HG02943 (cell line): ENCODE data around the gene SACM1L.
"Not testable (repeated sequence)": the region's sequence is repeated elsewhere in the genome, so short reads cannot be mapped to it uniquely, and the experiment has no call there.

ENCODE experiments used
- ATAC-seq: cut with Tn5 transposase; IDR thresholded peaks from one replicate; pipeline ENCODE4 v1.9.1; 2021; ENCODE audit warnings: mild to moderate bottlenecking, low read depth, moderate library complexity; ENCODE audit not compliant: unreplicated experiment

SACM1L gene

DNA sequence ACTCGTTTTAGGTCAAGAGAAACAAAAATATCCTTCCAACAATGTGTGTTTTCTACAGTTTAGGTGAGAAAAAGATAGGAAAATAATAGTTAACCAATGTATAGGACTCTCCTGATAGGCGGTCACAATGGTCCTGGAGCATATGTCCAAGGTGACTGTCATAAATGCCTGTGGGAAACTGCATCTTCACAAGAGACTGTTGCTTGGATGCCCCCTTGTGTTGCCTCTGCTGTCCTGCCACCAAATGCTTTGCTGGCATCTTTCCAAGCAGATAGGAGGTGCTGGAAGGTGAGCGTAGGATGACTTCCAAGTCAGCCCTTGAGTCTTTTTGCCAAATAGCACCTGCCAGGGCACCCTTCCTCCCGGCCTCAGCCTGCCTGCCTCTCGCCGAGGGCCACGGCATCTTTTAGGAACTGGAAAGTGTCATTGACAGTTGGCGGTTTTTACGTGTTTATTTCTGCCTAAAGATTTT lies 24.1 kb upstream of the SACM1L start:
- no peak for ATAC-seq

DNA sequence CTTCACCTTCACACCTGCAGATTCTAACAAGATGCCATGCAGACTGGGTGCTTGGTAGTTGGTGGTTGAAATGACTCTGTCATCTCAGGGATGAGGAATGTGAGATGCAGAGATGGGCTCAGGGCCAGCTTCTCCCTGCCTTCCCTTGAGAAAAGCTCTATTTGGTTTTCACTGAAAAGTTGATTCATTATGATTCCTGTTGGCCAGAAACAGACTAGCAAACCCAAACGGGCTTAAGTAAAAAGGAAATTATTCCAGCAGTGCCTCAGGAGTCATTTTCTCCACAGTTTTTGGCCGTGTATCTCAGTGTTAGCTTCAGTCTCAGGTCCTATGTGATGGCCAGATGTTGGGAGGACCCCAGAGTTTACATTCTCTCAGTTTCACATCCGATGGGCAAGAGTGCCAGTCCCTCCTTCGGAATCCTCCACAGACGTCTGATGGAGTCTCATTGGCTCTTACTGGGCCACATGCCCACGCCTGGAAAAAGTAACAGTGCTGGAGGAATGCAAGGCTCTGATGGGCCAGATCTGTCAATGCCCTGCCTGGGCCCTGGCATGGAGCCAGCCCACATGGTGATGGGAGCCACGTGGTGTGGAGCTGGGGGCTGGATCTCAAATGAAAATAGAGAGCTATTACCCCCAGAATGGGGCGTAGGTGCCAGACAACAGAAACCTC lies 22.3 kb upstream of the SACM1L start:
- no peak for ATAC-seq

- ATAC-seq = no peak
These were observed 21.6 kb upstream of the SACM1L start for GRCh38 chr3:45667569-45667934.

DNA sequence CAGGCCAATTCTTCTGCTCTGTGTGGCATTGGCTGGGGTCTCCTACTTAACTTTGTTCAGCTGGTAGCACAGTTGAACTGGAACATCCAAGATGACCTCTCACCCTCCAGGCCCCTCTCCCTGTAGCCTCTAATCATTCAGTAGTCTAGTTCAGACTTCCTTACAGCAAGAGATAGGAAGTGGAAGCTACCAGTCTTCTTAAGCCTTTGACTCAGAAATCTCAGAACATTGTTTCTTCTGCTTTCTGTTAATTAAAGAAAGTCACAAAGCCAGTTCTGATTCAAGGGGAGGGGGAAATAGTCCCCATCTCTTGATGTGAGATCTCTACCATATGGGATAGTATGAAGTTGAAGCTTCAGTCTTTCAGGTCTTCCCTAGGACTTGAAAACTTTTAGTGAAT lies 18.8 kb upstream of the SACM1L start:
- ATAC-seq = no peak

DNA sequence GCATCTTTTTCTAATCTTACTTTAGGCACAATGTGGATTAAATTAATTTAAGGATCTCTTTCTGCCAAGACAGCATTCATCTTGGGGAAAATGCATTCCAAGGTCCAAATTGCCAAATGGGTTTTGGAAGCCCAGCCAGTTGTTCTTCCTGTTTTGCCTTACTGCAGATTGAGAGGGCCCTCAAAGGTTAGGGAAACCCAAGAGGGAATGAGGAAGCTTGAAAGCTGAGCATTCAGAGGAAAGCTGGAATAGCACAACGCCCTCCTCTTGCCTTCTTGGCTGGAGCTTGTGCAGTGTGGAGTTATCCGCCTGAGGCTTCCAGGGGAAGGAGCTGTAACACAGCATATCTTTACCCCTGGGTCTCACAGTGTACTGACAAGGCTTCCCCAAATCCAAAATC lies 18.2 kb upstream of the SACM1L start:
- ATAC-seq = no peak

DNA sequence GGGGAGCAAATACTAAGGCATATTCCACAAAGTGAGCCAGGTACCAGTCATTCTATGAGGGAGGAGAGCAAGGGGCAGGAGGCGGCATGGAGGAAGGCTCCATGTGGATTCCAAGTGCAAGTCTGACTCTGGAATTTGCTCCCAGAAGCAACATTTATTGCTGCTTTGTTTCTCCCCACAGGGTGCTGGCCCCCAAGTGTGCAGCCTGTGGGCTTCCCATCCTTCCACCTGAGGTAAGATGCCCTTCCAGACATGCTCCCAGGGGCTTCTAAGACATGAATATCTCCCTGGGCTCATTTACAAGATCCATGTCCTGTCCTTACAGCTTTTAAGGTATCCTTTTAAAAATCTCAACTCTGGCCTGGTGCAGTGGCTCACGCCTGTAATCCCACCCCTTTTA lies 15.9 kb upstream of the SACM1L start:
- ATAC-seq = no peak

- ATAC-seq = no peak
These were observed 12.7 kb upstream of the SACM1L start for GRCh38 chr3:45676325-45677032.

DNA sequence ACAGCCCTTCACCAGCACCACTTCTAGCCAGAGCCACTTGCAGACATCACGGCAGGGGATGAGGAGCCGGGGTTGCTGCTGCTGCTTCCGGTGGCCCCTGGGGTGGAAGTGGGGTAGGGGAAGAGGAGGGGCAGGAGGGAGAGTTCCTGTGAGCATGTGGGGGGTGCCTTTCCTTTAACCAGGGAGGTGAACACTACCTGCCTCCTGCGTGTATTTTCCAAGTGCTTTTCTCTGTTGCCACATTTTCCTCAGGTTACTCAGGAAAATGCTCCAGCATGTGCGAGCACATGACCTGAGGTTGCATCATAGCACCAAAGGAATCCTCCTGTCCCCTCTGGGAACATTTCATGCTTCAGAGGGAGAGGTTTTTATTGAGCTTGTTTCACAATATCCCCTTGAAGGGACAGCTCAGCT lies 12.2 kb upstream of the SACM1L start:
- ATAC-seq = no peak

- no peak for ATAC-seq
These were observed 11.4 kb upstream of the SACM1L start for GRCh38 chr3:45677841-45678240.

DNA sequence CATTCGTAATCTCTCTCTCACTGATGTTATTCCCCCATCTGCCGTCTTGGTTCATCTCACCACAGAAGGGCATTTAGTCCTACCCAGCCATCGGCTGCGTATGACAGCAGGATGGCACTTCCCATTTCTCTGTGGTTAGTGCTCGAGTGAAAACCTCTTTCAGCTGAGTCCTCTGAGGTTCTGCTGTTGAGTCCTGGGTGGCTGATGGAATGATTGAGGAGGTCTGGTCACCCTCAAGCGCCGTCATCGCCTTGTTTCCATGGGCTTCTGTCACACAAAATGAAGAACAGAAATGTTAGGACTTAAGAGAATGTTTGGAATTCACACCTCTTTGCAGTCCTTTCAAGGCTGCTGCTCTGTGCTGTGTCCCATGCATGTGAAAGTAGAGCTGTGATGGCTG lies 9.4 kb upstream of the SACM1L start:
- ATAC-seq = no peak

GRCh38 chr3:45681221-45681620 lies 8.0 kb upstream of the SACM1L start:
- no peak for ATAC-seq

DNA sequence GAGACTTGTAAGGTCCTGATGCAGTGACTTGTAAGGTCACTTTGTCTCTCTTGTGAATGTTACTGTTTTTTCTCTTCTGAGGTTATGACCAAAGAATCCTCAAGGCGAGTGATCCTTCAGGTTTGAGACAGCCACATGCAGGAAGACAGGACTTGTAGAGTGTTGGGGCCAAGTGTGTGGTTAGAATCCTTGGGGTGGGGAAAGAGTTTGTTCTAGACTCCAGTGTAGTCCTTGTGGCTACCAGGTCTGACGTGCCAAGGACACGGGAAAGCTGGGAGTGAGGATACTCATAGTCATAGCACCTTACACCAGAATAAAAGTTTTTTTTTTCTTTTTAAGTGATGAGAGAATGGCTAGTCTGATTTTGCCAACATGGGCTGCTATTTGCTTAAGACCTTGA lies 7.3 kb upstream of the SACM1L start:
- no peak for ATAC-seq

DNA sequence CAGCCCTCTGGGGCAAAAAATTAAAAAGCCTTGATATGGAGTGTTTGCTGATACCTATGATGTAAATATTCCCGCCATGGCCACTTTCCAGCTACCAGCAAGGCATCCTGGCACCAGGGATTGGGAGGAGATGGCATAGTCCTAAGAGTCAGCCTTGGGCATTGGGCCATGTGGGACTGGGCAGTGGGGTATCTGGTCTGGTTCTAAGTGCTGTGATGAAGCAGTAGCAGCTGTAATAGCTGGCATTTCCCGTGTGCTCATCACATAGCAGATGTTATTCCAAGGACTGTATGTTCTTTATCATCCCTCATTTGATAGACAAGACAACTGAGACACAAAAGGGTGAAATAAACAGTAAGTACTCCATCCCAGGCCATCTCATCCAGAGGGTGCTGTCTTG lies 6.9 kb upstream of the SACM1L start:
- no peak for ATAC-seq

DNA sequence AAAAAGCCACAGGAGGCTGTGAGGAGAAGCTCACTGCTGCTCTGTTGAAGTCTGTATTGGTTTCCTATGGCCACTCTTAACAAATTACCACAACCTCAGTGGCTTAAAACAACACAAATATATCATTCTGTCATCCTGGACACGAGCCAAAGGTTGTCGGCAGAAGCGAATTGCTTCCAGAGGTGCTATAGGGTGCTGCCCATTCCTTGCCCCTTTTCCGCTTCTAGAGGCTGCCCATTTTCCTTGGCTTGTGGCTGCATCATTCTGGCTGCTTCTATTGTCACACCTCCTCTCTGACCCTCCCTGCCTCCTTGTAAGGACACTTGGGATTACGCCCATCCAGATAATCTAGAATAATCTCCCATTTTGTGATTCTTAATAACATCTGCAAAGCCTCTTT lies 6.4 kb upstream of the SACM1L start:
- ATAC-seq = no peak

DNA sequence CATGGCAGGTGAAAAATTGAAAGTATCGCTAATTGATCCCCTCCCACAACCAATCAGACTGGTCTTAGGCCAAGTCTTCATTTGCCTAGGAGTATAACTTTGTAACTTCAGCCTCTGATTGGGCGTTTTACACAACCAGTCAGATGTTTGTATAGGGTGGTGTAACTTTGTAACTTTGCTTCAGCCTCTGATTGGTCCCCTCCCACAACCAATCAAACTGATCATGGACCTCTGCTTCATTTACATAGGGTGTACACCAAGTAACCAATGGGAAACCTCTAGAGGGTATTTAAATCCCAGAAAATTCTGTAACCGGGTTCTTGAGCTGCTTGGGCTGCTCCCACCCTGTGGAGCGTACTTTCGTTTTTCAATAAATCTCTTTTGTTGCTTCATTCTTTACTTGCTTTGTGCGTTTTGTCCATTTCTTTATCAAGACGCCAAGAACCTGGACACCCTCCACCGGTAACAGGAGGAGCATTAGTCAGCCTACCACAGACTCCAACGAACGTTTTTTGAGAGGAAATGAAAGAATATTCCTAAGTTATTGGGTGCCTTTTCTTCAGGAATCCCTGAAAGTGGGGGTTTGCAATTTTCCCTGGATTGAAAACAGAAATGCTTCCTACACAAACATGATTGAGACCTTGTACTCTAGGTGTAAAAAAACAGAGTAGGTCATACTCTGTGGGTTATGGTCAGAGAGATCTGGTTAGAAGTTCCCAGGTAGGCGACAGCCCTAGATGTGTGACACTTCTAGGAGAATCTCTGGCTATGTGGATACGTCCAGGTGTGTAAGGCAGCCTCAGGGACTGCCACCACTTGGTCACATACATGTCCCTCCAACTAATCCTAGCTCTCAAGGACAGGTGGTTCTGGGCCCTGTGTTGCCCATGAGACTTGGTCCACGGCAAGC lies 5.5 kb upstream of the SACM1L start:
- no peak for ATAC-seq

DNA sequence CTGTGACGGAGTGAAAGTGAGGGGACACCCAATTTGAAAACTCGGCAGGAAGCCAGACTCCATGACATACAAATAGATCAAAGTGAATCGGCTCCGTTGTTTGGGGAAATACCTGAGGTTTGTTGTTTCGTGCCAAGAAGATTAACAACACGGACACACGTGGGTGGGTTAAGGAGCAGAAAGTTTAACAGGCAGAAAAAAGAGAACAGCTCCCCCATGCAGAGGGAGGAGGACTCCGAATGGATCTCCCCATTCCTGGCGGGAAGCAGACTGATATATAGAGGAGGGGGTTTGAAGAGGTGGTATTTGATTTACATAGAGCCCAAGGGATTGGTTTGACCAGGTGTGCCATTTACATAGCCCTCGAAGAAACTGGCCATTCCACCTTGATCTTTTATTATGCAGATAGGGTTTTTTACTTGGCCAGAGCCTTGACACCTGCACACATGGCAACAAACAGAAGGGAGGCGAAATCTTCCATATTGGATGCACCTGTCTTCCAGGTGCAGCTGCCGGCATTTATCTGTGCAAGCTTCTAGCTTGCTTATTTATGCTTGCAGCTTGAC lies 4.8 kb upstream of the SACM1L start:
- ATAC-seq = no peak

GRCh38 chr3:45685722-45686121 lies 3.5 kb upstream of the SACM1L start:
- not testable (repeated sequence) for ATAC-seq

GRCh38 chr3:45686850-45687249 lies 2.3 kb upstream of the SACM1L start:
- ATAC-seq = no peak

DNA sequence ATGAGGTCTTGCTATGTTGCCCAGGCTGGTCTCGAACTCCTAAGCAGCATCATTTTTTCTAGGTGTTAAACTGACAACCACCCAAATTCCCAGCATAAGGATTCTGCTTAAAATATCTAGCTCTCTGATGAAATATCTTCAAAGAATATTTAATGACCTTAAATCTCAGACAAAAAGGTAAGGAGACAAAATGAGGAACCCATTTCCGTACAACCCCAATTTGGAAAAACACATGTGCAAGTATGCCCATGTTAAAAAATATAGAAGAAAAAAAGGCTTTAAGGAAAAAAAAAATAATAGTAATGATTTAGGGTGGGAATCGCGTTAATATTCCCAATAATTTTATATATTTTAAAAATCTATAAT lies 1.4 kb upstream of the SACM1L start:
- no peak for ATAC-seq

DNA sequence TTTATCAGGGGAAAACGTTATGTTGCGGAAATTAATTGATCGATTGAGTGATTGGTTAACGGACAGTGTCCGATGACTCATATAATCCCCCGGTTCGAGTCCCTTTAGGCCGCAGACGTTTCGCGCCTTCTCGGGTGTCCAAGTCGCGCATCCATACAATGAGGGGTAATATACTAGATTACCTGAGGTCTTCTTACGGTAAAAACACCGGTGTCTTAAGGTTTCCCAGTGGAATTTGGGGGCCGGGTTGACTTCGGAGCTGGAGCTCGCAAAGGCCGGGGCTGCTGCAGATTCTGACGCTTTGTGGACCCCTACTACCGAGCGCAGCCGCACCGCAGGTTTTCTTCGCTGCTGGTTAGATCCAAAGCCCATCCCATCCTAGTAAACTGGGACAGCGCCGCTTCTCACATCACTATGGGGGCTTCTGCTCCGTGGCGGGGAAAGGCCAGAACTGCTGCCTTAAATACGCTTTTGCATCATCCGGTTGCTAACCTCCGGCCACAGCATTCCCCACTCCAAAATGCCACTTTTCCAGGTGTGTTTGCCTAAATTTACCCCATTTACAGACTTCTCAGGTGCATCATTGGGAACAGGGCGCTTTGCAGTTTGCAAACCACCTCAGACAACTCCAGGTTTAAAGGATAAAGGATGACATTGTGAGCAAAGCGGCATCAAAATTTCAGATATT lies 858 bp upstream of the SACM1L start:
- ATAC-seq = no peak

- no peak for ATAC-seq
These were observed 570 bp downstream of the SACM1L start for GRCh38 chr3:45689787-45690145.
